CD4-positive, alpha-beta memory T cell (primary cell): ENCODE results near the gene RCOR3. TPM values are rescaled to one million over a fixed set of nuclear protein-coding genes. Genes with fewer than 3 reads are reported as not detected.

ENCODE experiments used
- CTCF ChIA-PET: fragments of 350-600 bp; sonication (Branson Sonifier 250); formaldehyde crosslinking; loops from one replicate; lab custom pipeline; 2021; ENCODE audit warnings: inconsistent platforms; ENCODE audit not compliant: partially characterized antibody; lab: Charles Lee
- POLR2A ChIA-PET: fragments of 350-600 bp; sonication (Branson Sonifier 250); formaldehyde crosslinking; loops from one replicate; lab custom pipeline; 2021; ENCODE audit not compliant: partially characterized antibody; lab: Charles Lee
- DNase-seq, 5 donors: peaks; one replicate each; pipeline versions ENCODE4 v3.0.0 to v3.0.0-alpha.2; 2020 to 2022; ENCODE audit warnings: mixed read lengths in 1 of 5
- H3K27ac ChIP-seq: one replicate; pipeline ENCODE4 v1.7.0; 2013; ENCODE audit warnings: low read depth, low read length
- H3K27me3 ChIP-seq: 2 replicates; pipeline ENCODE4 v1.7.0; 2013; ENCODE audit warnings: mild to moderate bottlenecking, low read length, moderate library complexity; ENCODE audit not compliant: insufficient read depth
- H3K36me3 ChIP-seq: 2 replicates; pipeline ENCODE4 v1.7.0; 2013; ENCODE audit warnings: mild to moderate bottlenecking, low read length, moderate library complexity; ENCODE audit not compliant: insufficient read depth
- H3K4me1 ChIP-seq: 2 replicates; pipeline ENCODE4 v1.7.0; 2013; ENCODE audit warnings: mild to moderate bottlenecking, low read length, moderate library complexity; ENCODE audit not compliant: insufficient read depth
- H3K4me3 ChIP-seq, 2 donors: one replicate each; pipeline ENCODE4 v1.7.0; 2013; ENCODE audit warnings: low read length in 2 of 2, mild to moderate bottlenecking in 1 of 2
- H3K9me3 ChIP-seq, 2 donors: one replicate each; pipeline ENCODE4 v1.7.0; 2013; ENCODE audit warnings: low read length in 2 of 2, control low read depth in 1 of 2; ENCODE audit not compliant: control insufficient read depth in 1 of 2
- H3K27ac Mint-ChIP-seq, 7 donors: one replicate each; pipeline ENCODE4 v1.8.0; 2020 to 2021; ENCODE audit warnings: mixed read lengths in 7 of 7, mild to moderate bottlenecking in 6 of 7, inconsistent platforms in 3 of 7, moderate library complexity in 3 of 7
- H3K27me3 Mint-ChIP-seq, 2 donors: one replicate each; pipeline ENCODE4 v1.8.0; 2020 to 2021; ENCODE audit warnings: mixed read lengths in 2 of 2
- H3K36me3 Mint-ChIP-seq, 2 donors: one replicate each; pipeline ENCODE4 v1.8.0; 2020 to 2021; ENCODE audit warnings: mixed read lengths in 2 of 2, inconsistent platforms in 1 of 2, mild to moderate bottlenecking in 1 of 2
- H3K4me1 Mint-ChIP-seq, 4 donors: one replicate each; pipeline ENCODE4 v1.8.0; 2020 to 2021; ENCODE audit warnings: mixed read lengths in 4 of 4, mild to moderate bottlenecking in 1 of 4
- H3K4me3 Mint-ChIP-seq, 8 donors: one replicate each; pipeline ENCODE4 v1.8.0; 2020 to 2021; ENCODE audit warnings: mixed read lengths in 8 of 8, mild to moderate bottlenecking in 7 of 8, moderate library complexity in 6 of 8, inconsistent platforms in 3 of 8
- H3K9me3 Mint-ChIP-seq, 8 donors: one replicate each; pipeline ENCODE4 v1.8.0; 2020 to 2021; ENCODE audit warnings: mixed read lengths in 8 of 8, mild to moderate bottlenecking in 5 of 8, inconsistent platforms in 3 of 8, moderate library complexity in 1 of 8
- intact Hi-C: fragments of 100-400 bp; cut with micrococcal nuclease; formaldehyde crosslinking; loops from one replicate; pipeline ENCODE4 v1.15.1; 2023
- polyA plus RNA-seq, 2 donors: library from polyadenylated mRNA; unstranded; fragments of 300-500 nt; fragmentation: Illumina TruSeq; gene quantifications; one replicate each; pipeline ENCODE4 v1.2.3, GENCODE V29; 2021
- total RNA-seq, 2 experiments: library from RNA; stranded (reverse); gene quantifications; one replicate each; pipeline ENCODE4 v1.2.3, GENCODE V29; 2021

Gene RCOR3
- total and polyA plus RNA-seq, 4 experiments from 2014 or later = 14.4 to 74.7 (median 46.7) TPM

DNA sequence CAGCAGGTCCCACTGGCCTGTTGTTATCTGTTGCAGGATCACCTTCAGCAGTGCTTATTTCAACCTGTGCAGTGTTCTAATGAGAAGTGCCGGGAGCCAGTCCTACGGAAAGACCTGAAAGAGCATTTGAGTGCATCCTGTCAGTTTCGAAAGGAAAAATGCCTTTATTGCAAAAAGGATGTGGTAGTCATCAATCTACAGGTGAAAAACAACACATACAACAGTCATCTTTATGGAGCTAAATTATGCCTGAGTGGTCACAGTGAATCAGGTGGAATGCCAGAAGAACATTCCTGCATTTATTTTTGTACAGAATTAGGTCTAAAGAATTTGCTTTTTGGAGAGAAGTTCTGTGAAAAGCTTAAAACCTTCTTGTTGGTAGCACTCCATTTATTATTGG is 100.7 kb downstream of the RCOR3 start:
- H3K4me1 Mint-ChIP-seq = peaks cover 13 to 17% (median 16%) of the 10 kb centered on the region in 4 donors
- no peaks in the 10 kb centered on the region for H3K9me3 Mint-ChIP-seq
- H3K27ac ChIP-seq = no peak overlapping the region
- peak overlapping the region; percentile 57 to 91 (median 81) for H3K27ac Mint-ChIP-seq
- intact Hi-C loops = no loop called here
- no peaks in the 10 kb centered on the region for H3K9me3 ChIP-seq
- H3K27me3 ChIP-seq = no peaks in the 10 kb centered on the region
- DNase-seq = no peak
- no peaks in the 10 kb centered on the region for H3K27me3 Mint-ChIP-seq
- H3K36me3 Mint-ChIP-seq = peaks cover 42 to 62% of the 10 kb centered on the region in 2 donors
- CTCF ChIA-PET = interaction anchor here (1.2 to 3.0 kb wide), 2 partner anchors 10 to 36 kb away, joined by 5 to 7 read pairs; no protein-coding TSS in a partner anchor
- H3K36me3 ChIP-seq = peaks cover 22% of the 10 kb centered on the region
- no peak overlapping the region for H3K4me3 ChIP-seq
- peaks cover 17% of the 10 kb centered on the region for H3K4me1 ChIP-seq
- peak overlapping the region in 5 of 8 donors; percentile 17 to 45 (median 27) for H3K4me3 Mint-ChIP-seq
- POLR2A ChIA-PET = interaction anchor here (0.6 to 1.1 kb wide), 2 partner anchors 32 to 34 kb away, joined by 3 read pairs; no protein-coding TSS in a partner anchor

DNA sequence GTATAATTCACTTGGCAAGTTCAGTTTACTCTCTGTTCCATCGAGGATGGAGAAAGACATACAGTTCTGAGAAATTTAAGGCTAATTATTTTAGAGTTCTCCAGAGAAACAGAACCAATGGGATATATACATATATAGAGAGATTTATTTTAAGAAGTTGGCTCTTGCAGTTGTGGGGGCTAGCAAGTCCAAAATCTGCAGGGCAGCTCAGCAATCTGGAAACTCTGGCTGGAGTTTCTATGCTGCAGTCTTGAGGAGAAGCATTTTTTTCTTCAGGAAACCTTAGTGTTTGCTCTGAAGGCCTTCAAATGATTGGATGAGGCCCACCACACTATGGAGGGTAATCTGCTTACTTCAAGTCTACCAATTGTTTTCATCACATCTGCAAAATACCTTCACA is 102.0 kb downstream of the RCOR3 start:
- Mint-ChIP-seq H3K4me3 (no peak overlapping the region), H3K9me3 (no peaks in the 10 kb centered on the region), H3K27me3 (no peaks in the 10 kb centered on the region), H3K27ac (peak overlapping the region in 2 of 7 donors; percentile 41 to 73), H3K4me1 (peaks cover 10 to 13% (median 10%) of the 10 kb centered on the region in 4 donors), H3K36me3 (peaks cover 48 to 62% of the 10 kb centered on the region in 2 donors)
- Histone ChIP-seq H3K27ac (no peak overlapping the region), H3K9me3 (no peaks in the 10 kb centered on the region), H3K36me3 (peaks cover 34% of the 10 kb centered on the region), H3K27me3 (no peaks in the 10 kb centered on the region), H3K4me3 (no peak overlapping the region), H3K4me1 (peaks cover 17% of the 10 kb centered on the region)
- intact Hi-C loops = no loop called here
- DNase-seq = no peak
- ChIA-PET CTCF (interaction anchor here (1.5 kb wide), 1 partner anchor 36 kb away, joined by 4 read pairs; no protein-coding TSS in a partner anchor), POLR2A (no interaction called here)

Other genes with a start within 250 kb of the RCOR3 start
- gene KCNH1, start 125.2 kb upstream of the RCOR3 start, total RNA-seq = not detected
- gene KCNH1, start 125.2 kb upstream of the RCOR3 start, polyA plus RNA-seq = not detected
- gene TRAF5, start 67.5 kb downstream of the RCOR3 start, total RNA-seq = 10 to 100 TPM; 80.2 to 95.1 TPM
- gene TRAF5, start 67.5 kb downstream of the RCOR3 start, polyA plus RNA-seq = 10 to 100 TPM; 22.5 to 36.9 TPM
- not detected for gene RD3, start 232.8 kb downstream of the RCOR3 start, total RNA-seq
- not detected for gene RD3, start 232.8 kb downstream of the RCOR3 start, polyA plus RNA-seq